BJ (cell line): ENCODE results near the gene PWP1. TPM values are rescaled to one million over a fixed set of nuclear protein-coding genes. Genes with fewer than 3 reads are reported as not detected.

ENCODE experiments used
- CTCF ChIA-PET: fragments of 350-600 bp; formaldehyde crosslinking; extraction: SDS; loops from one replicate; lab custom pipeline; 2021; ENCODE audit warnings: antibody characterized with exemption, inconsistent platforms; lab: Yijun Ruan, JAX
- POLR2A ChIA-PET: fragments of 300-600 bp; sonication (Branson Sonifier 250); formaldehyde crosslinking; extraction: SDS; loops from one replicate; lab custom pipeline; 2021; ENCODE audit warnings: antibody characterized with exemption; lab: Charles Lee
- DNase-seq: peaks from one replicate; pipeline ENCODE4 v3.0.0-alpha.2; 2011; ENCODE audit warnings: low read depth
- H3K27me3 ChIP-seq: 2 replicates; pipeline ENCODE4 v1.6.0; 2011; ENCODE audit warnings: low read length; ENCODE audit not compliant: control insufficient read depth, insufficient read depth
- H3K36me3 ChIP-seq: 2 replicates; pipeline ENCODE4 v1.5.1; 2011; ENCODE audit warnings: low read length; ENCODE audit not compliant: control insufficient read depth, insufficient read depth
- H3K4me3 ChIP-seq: 2 replicates; pipeline ENCODE4 v1.5.1; 2011; ENCODE audit warnings: low read depth, mild to moderate bottlenecking, control low read depth, low read length
- polyA plus RNA-seq: library from polyadenylated mRNA; depleted of rRNA; stranded (reverse); fragments of >200 nt; gene quantifications from 2 replicates; pipeline ENCODE4 v1.2.3, GENCODE V29; 2011
- TF ChIP-seq, protein P1 (sequence below): IDR thresholded peaks from 2 replicates; pipeline ENCODE4 v1.5.1; 2011; ENCODE audit warnings: low read depth, mild to moderate bottlenecking, control low read depth, inconsistent platforms, low read length, moderate library complexity; ENCODE audit not compliant: insufficient read depth

The PWP1 gene
- polyA plus RNA-seq, 1 experiment, result 53.4 TPM

DNA sequence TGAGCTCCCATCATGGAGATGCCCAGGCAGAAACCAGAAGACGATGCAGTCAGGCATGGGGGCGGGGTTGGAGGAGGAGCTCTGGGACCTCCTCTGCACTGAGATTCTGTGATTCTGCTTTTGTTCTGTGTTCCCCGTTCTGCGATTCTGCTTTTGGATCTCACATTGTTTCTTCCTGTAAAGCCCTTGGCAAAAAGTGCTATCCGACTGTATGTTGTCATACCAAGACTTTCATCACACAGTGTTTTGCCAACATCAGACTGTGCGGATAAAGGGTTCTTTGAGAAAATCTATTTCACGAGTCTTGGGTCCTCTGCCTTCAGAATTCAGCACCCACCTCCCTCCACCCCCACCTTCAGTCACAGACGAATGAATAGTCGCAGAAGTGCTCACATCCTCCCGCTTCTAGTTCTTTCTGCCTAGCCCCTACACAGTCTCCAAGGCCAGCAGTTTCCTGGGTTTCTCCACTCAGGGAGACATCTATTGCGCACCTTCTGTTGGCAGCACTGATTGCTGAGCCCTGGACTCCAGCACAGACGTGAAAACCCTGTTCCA lies 24.7 kb upstream of the PWP1 start:
- H3K36me3 ChIP-seq, result no peaks in the 10 kb centered on the region
- H3K4me3 ChIP-seq, result no peak overlapping the region
- ChIA-PET CTCF (no interaction called here), POLR2A (no interaction called here)
- no peak for DNase-seq
- TF ChIP-seq, protein P1, sequence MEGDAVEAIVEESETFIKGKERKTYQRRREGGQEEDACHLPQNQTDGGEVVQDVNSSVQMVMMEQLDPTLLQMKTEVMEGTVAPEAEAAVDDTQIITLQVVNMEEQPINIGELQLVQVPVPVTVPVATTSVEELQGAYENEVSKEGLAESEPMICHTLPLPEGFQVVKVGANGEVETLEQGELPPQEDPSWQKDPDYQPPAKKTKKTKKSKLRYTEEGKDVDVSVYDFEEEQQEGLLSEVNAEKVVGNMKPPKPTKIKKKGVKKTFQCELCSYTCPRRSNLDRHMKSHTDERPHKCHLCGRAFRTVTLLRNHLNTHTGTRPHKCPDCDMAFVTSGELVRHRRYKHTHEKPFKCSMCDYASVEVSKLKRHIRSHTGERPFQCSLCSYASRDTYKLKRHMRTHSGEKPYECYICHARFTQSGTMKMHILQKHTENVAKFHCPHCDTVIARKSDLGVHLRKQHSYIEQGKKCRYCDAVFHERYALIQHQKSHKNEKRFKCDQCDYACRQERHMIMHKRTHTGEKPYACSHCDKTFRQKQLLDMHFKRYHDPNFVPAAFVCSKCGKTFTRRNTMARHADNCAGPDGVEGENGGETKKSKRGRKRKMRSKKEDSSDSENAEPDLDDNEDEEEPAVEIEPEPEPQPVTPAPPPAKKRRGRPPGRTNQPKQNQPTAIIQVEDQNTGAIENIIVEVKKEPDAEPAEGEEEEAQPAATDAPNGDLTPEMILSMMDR, result no peak
- no peaks in the 10 kb centered on the region for H3K27me3 ChIP-seq

DNA sequence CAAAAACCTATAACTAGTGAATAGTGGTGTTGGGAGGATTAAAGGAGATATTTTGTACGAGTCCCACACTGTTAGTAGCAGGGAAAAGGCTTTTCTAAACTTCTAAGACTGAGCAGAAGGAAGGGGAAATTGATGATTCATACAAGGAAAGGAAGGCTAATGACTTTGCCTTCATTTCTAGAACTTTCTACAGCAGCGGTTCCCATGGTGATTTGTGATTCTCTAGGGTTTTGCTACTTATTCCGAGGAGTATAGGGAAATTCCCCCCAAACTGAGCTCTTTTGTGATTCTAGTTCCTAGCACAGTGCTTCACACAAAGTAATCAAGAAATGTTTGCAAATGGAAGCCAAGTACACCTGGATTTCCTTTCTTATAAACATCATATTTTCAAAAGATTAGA lies 23.8 kb upstream of the PWP1 start:
- TF ChIP-seq, protein P1, result no peak
- Histone ChIP-seq H3K36me3 (no peaks in the 10 kb centered on the region), H3K4me3 (no peak overlapping the region), H3K27me3 (no peaks in the 10 kb centered on the region)
- DNase-seq, result no peak
- POLR2A ChIA-PET, result no interaction called here
- CTCF ChIA-PET, result no interaction called here

DNA sequence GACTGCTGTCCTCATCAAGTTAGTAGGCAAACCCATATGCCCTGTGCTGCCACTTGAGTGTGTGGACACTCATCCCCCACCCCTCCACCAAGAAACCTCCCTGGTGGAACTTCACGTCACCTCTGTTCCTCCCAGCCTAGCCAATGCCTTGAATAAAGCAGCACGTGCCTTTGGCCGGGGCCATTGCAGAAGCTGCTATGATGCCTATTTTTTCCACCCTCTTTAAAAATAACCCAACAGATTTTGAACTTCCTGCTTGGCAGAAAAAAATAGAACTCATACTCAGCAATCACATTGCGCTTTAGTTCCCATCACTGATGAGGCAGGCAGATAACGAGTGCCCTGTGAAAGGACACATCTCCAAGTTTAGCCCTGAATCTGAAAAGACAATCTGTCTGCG lies 23.1 kb upstream of the PWP1 start:
- Histone ChIP-seq H3K27me3 (no peaks in the 10 kb centered on the region), H3K4me3 (no peak overlapping the region), H3K36me3 (no peaks in the 10 kb centered on the region)
- POLR2A ChIA-PET, result no interaction called here
- TF ChIP-seq, protein P1, result no peak
- CTCF ChIA-PET, result no interaction called here
- DNase-seq, result no peak

DNA sequence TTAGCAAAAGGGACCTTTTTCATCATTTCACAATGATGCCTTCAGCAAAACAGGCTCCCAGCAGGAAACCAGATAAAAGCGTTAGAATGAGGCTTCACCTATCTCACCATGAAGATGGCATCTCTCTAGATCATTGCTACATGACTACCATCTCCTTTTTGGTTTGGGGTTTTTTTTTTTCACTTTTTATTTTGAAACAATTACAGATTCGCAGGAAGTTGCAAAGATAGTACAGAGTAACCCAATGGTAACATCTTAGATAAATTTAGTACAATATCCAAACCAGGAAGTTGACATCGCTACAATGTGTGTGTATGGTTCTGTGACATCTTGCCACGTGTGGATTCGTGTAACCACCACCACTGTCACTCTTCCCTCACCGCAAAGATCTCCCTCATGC lies 22.3 kb upstream of the PWP1 start:
- no peak overlapping the region for H3K4me3 ChIP-seq
- no peaks in the 10 kb centered on the region for H3K27me3 ChIP-seq
- no peak for DNase-seq
- TF ChIP-seq, protein P1, result no peak
- H3K36me3 ChIP-seq, result no peaks in the 10 kb centered on the region
- POLR2A ChIA-PET, result no interaction called here
- CTCF ChIA-PET, result no interaction called here

DNA sequence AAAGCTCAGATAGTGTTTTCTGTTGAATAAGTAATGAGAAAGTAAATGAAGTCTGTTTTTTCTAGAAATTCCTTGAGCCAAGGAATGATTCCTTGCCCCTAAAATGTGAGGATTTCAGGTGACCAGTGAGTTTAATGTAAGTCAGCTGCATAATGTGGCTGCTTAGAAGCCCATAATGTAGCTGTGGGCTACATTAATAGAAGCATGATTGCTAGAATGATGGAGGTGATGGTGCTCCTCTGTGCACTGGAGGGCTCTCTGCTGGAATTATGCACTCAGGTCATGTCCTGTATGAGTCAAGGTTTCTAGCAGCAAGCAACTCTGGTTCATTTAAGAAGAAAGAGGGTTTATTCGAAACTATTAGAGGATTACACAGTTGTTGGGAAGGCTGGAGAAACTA lies 19.6 kb upstream of the PWP1 start:
- ChIA-PET POLR2A (no interaction called here), CTCF (interaction anchor here (0.6 kb wide), 1 partner anchor 204 kb away, joined by 3 read pairs; no protein-coding TSS in a partner anchor)
- TF ChIP-seq, protein P1, result no peak
- DNase-seq, result no peak
- Histone ChIP-seq H3K4me3 (no peak overlapping the region), H3K27me3 (peaks cover 2% of the 10 kb centered on the region; the same call in 1 of the 2 replicates), H3K36me3 (no peaks in the 10 kb centered on the region)
